GM12801 (cell line): ENCODE results near the gene SLC6A16.

Source experiments
- CTCF ChIP-seq: IDR thresholded peaks from one replicate; pipeline ENCODE4 v1.5.1; 2011; ENCODE audit warnings: control low read depth; ENCODE audit not compliant: insufficient read length; ENCODE audit errors: extremely low read depth

The SLC6A16 gene

GRCh38 chr19:49324801-49325576 is at the start of gene SLC6A16:
SLC6A16 (minus strand) TSS chr19:49325191; CDS start chr19:49311347, 13,844 bp downstream.
- TF ChIP-seq CTCF = no peak

GRCh38 chr19:49371184-49371583 is 46.2 kb upstream of the SLC6A16 start:
- no peak for TF ChIP-seq CTCF

- TF ChIP-seq CTCF = no peak
These were observed 43.8 kb upstream of the SLC6A16 start for GRCh38 chr19:49368711-49369358.

GRCh38 chr19:49366110-49366509 is 41.1 kb upstream of the SLC6A16 start:
- TF ChIP-seq CTCF = no peak

DNA sequence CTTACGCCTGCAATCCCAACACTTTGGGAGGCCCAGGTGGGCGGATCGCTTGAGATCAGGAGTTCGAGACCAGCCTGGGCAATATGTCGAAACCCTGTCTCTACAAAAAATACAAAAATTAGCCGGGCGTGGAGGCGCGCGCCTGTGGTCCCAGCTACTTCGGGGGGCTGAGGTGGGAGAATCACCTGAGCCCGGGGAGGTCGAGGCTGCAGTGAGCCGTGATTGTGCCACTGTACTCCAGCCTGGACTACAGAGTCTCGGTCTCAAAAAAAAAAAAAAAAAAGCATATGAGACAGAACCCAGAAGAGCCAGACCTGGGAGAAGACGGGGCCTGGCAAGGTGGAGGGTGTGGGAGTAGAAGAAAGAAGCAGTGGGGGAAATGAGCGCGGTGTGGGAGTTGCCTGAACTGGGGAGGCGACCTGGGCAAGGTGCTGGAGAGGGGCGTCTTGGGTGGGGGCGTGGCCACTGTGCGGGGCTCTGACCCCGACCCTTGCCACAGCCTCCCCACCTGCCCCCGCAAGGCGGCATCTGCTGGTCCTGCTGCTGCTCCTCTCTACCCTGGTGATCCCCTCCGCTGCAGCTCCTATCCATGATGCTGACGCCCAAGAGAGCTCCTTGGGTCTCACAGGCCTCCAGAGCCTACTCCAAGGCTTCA is 39.2 kb upstream of the SLC6A16 start:
- no peak for TF ChIP-seq CTCF

- no peak for TF ChIP-seq CTCF
These were observed 38.5 kb upstream of the SLC6A16 start, which contains the start of gene DKKL1 for GRCh38 chr19:49363268-49364082. DKKL1 (plus strand) TSS chr19:49363877; CDS start chr19:49363999, 122 bp downstream.

- TF ChIP-seq CTCF = no peak
These were observed 37.9 kb upstream of the SLC6A16 start for GRCh38 chr19:49362929-49363267.
